ENCODE measurements around the gene GPR151. TPM values are rescaled to one million over a fixed set of nuclear protein-coding genes. Genes with fewer than 3 reads are reported as not detected.

The GPR151 gene
- total and polyA plus RNA-seq, 2 of the 8 experiments (the other 6 are each of a cell fraction or from before 2014, with no cell fraction given): 0.03 TPM; not detected in 1

- Histone ChIP-seq H3K4me1 (replicated peaks in 1 of 4; ENCODE audit: control insufficient read depth in 3 of 4, insufficient read depth in 4 of 4, low read length in 3 of 4) (no peaks in the 10 kb centered on the region), H2BK120ac (replicated peaks; ENCODE audit: low read depth, low read length) (no peak overlapping the region), H3K9me3 (ENCODE audit: insufficient read depth in 2 of 2, low read depth in 1 of 2, low read length in 1 of 2) (no peaks in the 10 kb centered on the region), H3K4me2 (ENCODE audit: insufficient read depth in 1 of 2, low read depth in 2 of 2, low read length in 2 of 2) (no peak overlapping the region), H4K8ac (ENCODE audit: extremely low read depth, insufficient read depth, low read length) (no peak overlapping the region), H2BK15ac (ENCODE audit: low read length) (no peak overlapping the region), H2BK12ac (ENCODE audit: low read depth, low read length) (no peak overlapping the region), H2AFZ (ENCODE audit: low read length) (no peak overlapping the region), H3K36me3 (ENCODE audit: control insufficient read depth in 2 of 4, insufficient read depth in 4 of 4, low read length in 3 of 4) (peaks cover 9 to 55% (median 39%) of the 10 kb centered on the region in 4 experiments), H3K23me2 (ENCODE audit: low read depth, low read length) (no peaks in the 10 kb centered on the region), H3K4ac (replicated peaks; ENCODE audit: insufficient read length, low read depth, low read length) (no peak overlapping the region), H3K14ac (ENCODE audit: insufficient read length) (no peak overlapping the region), H3K56ac (replicated peaks; ENCODE audit: insufficient read length, low read depth, low read length) (no peak overlapping the region), H2BK5ac (ENCODE audit: low read depth, low read length) (no peak overlapping the region), H3K23ac (ENCODE audit: insufficient read length) (no peak overlapping the region), H3K27me3 (replicated peaks in 1 of 4; ENCODE audit: control insufficient read depth in 3 of 4, extremely low read depth in 1 of 4, insufficient read depth in 3 of 4, low read length in 3 of 4) (no peaks in the 10 kb centered on the region), H2AK5ac (ENCODE audit: low read depth, low read length) (no peak overlapping the region), H3K4me3 (ENCODE audit: extremely low read depth in 1 of 4, insufficient read depth in 2 of 4, low read depth in 3 of 4, low read length in 4 of 4) (no peak overlapping the region), H2BK20ac (ENCODE audit: low read length) (no peak overlapping the region), H4K91ac (replicated peaks; ENCODE audit: insufficient read length, low read length) (no peak overlapping the region), H4K5ac (ENCODE audit: insufficient read length, low read depth, low read length) (no peak overlapping the region), H3K9ac (replicated peaks in 1 of 4; ENCODE audit: extremely low read depth in 1 of 4, low read depth in 3 of 4, low read length in 3 of 4) (no peak overlapping the region), H3K79me1 (ENCODE audit: low read depth, low read length) (no peaks in the 10 kb centered on the region), H3K79me2 (ENCODE audit: control insufficient read depth in 1 of 2, insufficient read depth in 2 of 2, low read length in 2 of 2) (no peaks in the 10 kb centered on the region), H3K18ac (ENCODE audit: extremely low read depth, low read length) (no peak overlapping the region), H4K20me1 (replicated peaks in 1 of 2; ENCODE audit: control insufficient read depth in 1 of 2, insufficient read depth in 2 of 2, low read length in 2 of 2) (peaks cover 0 to 2% of the 10 kb centered on the region in 2 experiments), H3K27ac (ENCODE audit: low read depth, low read length) (no peak overlapping the region)
- no peak for TF ChIP-seq EP300 (IDR thresholded peaks at IDR 0.05; ENCODE audit: borderline replicate concordance in 1 of 2, low read depth in 2 of 2, low read length in 2 of 2)
- no peak for TF ChIP-seq PHF8 (conservative IDR thresholded peaks at IDR 0.05; ENCODE audit: low read depth, low read length)
- no peak for TF ChIP-seq YY1 (IDR thresholded peaks at IDR 0.05; ENCODE audit: low read depth, low read length)
- TF ChIP-seq CBX5 (IDR thresholded peaks at IDR 0.05; ENCODE audit: low read depth, low read length): no peak
- no peak for TF ChIP-seq SIRT6 (IDR thresholded peaks at IDR 0.05; ENCODE audit: low read length)
- no peak for TF ChIP-seq SIX5 (IDR thresholded peaks at IDR 0.05; ENCODE audit: low read depth, low read length)
- TF ChIP-seq BCL11A (IDR thresholded peaks at IDR 0.05; ENCODE audit: low read depth in 2 of 2, low read length in 2 of 2): no peak
- TF ChIP-seq USF2 (IDR thresholded peaks at IDR 0.05; ENCODE audit: low read length): no peak
- peak; percentile 65; the same call in 1 of the 2 replicates for TF ChIP-seq CEBPB (IDR thresholded peaks at IDR 0.05; ENCODE audit: low read depth, low read length)
- CTCF ChIA-PET (ENCODE audit: partially characterized antibody): interaction anchor here (0.6 to 1.2 kb wide), 3 partner anchors 13 to 305 kb away, joined by 3 to 4 read pairs (median 3); no protein-coding TSS in a partner anchor
- no peak for FAIRE-seq
- POLR2A ChIA-PET (ENCODE audit: partially characterized antibody): no interaction called here
- DNase-seq (ENCODE audit: low read depth in 1 of 2, low spot score in 2 of 2): no peak
- 90% methylated on average over 9 of the region's 9 CpGs; no CpG with 5 or more reads in 1 of the 2 experiments for WGBS, 2 experiments (ENCODE audit: extremely low coverage in 1 of 2, insufficient coverage in 1 of 2, insufficient read length in 1 of 2, insufficient replicate concordance in 2 of 2, low coverage in 1 of 2, low lambda C conversion rate in 2 of 2, missing lambda C conversion rate in 1 of 2)
Observed at GRCh38 chr5:146510559-146511125, 5.3 kb downstream of the GPR151 start.
